GM12865 (cell line): Measurements from ENCODE around the gene GLRX.

ENCODE experiments used
- DNase-seq: peaks from one replicate; pipeline ENCODE4 v3.0.0; 2010; ENCODE audit warnings: low read depth
- H3K4me3 ChIP-seq: 2 replicates; pipeline ENCODE4 v1.5.1; 2011; ENCODE audit warnings: mild to moderate bottlenecking, low read depth, low read length, control low read depth
- TF ChIP-seq, protein P1 (sequence below): IDR thresholded peaks from 2 replicates; pipeline ENCODE4 v1.5.1; 2011; ENCODE audit warnings: low read length, control low read depth, low read depth, inconsistent platforms; ENCODE audit not compliant: insufficient read depth; ENCODE audit errors: missing control alignments

GLRX gene

DNA sequence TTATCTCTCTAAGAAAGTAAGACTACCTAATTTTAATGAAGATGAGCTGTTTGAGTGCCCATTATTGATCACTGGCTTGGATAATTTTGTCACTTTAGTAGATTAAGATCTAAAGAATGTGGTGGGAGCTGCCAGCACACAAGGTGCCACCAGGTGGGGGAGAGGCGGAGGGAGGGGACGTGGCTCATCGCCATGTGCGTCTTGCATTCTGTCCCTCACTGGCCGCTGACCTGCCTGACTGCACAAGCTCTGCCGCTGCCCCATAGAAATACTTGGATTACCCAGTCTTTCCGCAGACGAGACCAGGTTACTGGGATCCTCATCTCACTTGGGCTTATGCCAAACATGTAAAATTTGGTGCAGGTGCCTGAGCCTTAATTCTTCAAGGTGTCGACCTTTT, 53.8 kb downstream of the GLRX start:
- no peak for DNase-seq
- TF ChIP-seq, protein P1, sequence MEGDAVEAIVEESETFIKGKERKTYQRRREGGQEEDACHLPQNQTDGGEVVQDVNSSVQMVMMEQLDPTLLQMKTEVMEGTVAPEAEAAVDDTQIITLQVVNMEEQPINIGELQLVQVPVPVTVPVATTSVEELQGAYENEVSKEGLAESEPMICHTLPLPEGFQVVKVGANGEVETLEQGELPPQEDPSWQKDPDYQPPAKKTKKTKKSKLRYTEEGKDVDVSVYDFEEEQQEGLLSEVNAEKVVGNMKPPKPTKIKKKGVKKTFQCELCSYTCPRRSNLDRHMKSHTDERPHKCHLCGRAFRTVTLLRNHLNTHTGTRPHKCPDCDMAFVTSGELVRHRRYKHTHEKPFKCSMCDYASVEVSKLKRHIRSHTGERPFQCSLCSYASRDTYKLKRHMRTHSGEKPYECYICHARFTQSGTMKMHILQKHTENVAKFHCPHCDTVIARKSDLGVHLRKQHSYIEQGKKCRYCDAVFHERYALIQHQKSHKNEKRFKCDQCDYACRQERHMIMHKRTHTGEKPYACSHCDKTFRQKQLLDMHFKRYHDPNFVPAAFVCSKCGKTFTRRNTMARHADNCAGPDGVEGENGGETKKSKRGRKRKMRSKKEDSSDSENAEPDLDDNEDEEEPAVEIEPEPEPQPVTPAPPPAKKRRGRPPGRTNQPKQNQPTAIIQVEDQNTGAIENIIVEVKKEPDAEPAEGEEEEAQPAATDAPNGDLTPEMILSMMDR: no peak
- no peak overlapping the region for H3K4me3 ChIP-seq

DNA sequence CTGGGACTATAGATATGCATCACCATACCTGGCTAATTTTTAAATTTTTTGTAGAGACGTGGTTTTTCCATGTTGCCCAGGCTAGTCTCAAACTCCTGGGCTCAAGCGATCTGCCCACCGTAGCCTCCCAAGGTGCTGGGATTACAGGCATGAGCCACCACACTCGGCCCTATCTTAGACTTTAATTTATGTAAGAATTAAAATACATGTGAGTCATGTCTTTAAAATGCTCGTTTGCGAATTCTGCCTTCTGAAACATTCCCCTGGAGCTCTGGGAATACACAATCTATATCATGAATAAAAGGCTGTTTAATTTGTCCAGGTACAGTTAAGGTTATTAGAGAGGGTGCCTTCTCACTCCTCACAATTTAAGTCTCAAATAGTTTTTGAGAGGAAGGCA, 58.6 kb downstream of the GLRX start:
- no peak overlapping the region for H3K4me3 ChIP-seq
- TF ChIP-seq, protein P1: no peak
- no peak for DNase-seq
